NAMALWA (cell line): ENCODE measurements around the gene ATCAY.
"Not testable (repeated sequence)": the region's sequence is repeated elsewhere in the genome, so short reads cannot be mapped to it uniquely, and the experiment has no call there.

Experiments used
- DNase-seq: peaks from one replicate; pipeline ENCODE4 v3.0.0-alpha.2; 2015; ENCODE audit warnings: low spot score

ATCAY gene

GRCh38 chr19:3857449-3858003 lies 23.0 kb upstream of the ATCAY start:
- DNase-seq: peak; percentile 85

GRCh38 chr19:3860499-3860898 lies 20.0 kb upstream of the ATCAY start:
- DNase-seq: no peak

- DNase-seq: no peak
Observed at GRCh38 chr19:3862826-3863500, 17.5 kb upstream of the ATCAY start.

GRCh38 chr19:3863648-3864047 lies 16.8 kb upstream of the ATCAY start:
- no peak for DNase-seq

GRCh38 chr19:3866910-3867638 lies 13.4 kb upstream of the ATCAY start:
- no peak for DNase-seq

- no peak for DNase-seq
Observed at GRCh38 chr19:3867971-3868769, 12.3 kb upstream of the ATCAY start.

- DNase-seq: peak; percentile 64
Observed at GRCh38 chr19:3868770-3869456, 11.6 kb upstream of the ATCAY start, which contains the start of gene ZFR2. TSS of gene ZFR2 (minus strand) at chr19:3869038. CDS start at chr19:3869017, 21 bp downstream.

GRCh38 chr19:3873151-3873550 lies 7.3 kb upstream of the ATCAY start:
- no peak for DNase-seq

- DNase-seq: not testable (repeated sequence)
Observed at GRCh38 chr19:3874695-3875094, 5.8 kb upstream of the ATCAY start.

GRCh38 chr19:3879656-3880055 lies 829 bp upstream of the ATCAY start:
- DNase-seq: no peak

- no peak for DNase-seq
Observed at GRCh38 chr19:3881272-3882040, 971 bp downstream of the ATCAY start.

- no peak for DNase-seq
Observed at GRCh38 chr19:3882041-3882384, 1.5 kb downstream of the ATCAY start.

GRCh38 chr19:3890591-3890990 lies 10.1 kb downstream of the ATCAY start:
- no peak for DNase-seq

GRCh38 chr19:3893509-3894179 lies 13.2 kb downstream of the ATCAY start:
- DNase-seq: no peak

- not testable (repeated sequence) for DNase-seq
Observed at GRCh38 chr19:3894959-3895358, 14.5 kb downstream of the ATCAY start.

- DNase-seq: no peak
Observed at GRCh38 chr19:3895788-3896187, 15.3 kb downstream of the ATCAY start.

- no peak for DNase-seq
Observed at GRCh38 chr19:3897936-3898335, 17.5 kb downstream of the ATCAY start.

- DNase-seq: no peak
Observed at GRCh38 chr19:3898426-3898825, 17.9 kb downstream of the ATCAY start.

GRCh38 chr19:3899531-3900294 lies 19.2 kb downstream of the ATCAY start:
- no peak for DNase-seq
